Neural cell (in vitro differentiated cells): Measurements from ENCODE around the gene IL20RA.

Source experiments
- CTCF ChIP-seq: fragments of 450-650 bp; IDR thresholded peaks from 2 replicates; pipeline ENCODE4 v1.5.1; 2014; ENCODE audit warnings: antibody characterized with exemption, mild to moderate bottlenecking, moderate library complexity; ENCODE audit not compliant: poor library complexity, severe bottlenecking
- EP300 ChIP-seq: fragments of 450-650 bp; conservative IDR thresholded peaks from 2 replicates; pipeline ENCODE4 v1.6.1; 2014; ENCODE audit warnings: antibody characterized with exemption, mild to moderate bottlenecking, moderate library complexity; ENCODE audit not compliant: poor library complexity, severe bottlenecking
- EZH2 ChIP-seq: fragments of 200-600, 300-800 bp; shearing (Covaris generic), sonication (generic); IDR thresholded peaks from 2 replicates; pipeline ENCODE4 v1.6.1; 2014; ENCODE audit warnings: antibody characterized with exemption, low read length, borderline replicate concordance, mild to moderate bottlenecking; ENCODE audit not compliant: insufficient read depth, poor library complexity, severe bottlenecking
- REST ChIP-seq: IDR thresholded peaks from 2 replicates; pipeline ENCODE4 v1.6.1; 2012; ENCODE audit warnings: borderline replicate concordance

GRCh38 chr6:137000825-137001224, 43.9 kb downstream of the IL20RA start:
- no peak for TF ChIP-seq CTCF
- TF ChIP-seq EP300, result no peak
- TF ChIP-seq EZH2, result no peak
- TF ChIP-seq REST, result no peak
